ENCODE data around the gene PDXK.

The PDXK gene

GRCh38 chr21:43754948-43755781 lies 36.2 kb downstream of the PDXK start:
- no peak for TF ChIP-seq CTCF (conservative IDR thresholded peaks at IDR 0.05; ENCODE audit: low read depth, low read length)
- DNase-seq (ENCODE audit: low read depth) = no peak
- no peak overlapping the region for H3K4me3 ChIP-seq (ENCODE audit: low read depth, low read length)

- no peak for DNase-seq (ENCODE audit: low read depth)
- H3K4me3 ChIP-seq (ENCODE audit: low read depth, low read length) = no peak overlapping the region
- TF ChIP-seq CTCF (conservative IDR thresholded peaks at IDR 0.05; ENCODE audit: low read depth, low read length) = no peak
Measured at GRCh38 chr21:43755820-43756594, 37.1 kb downstream of the PDXK start.

GRCh38 chr21:43757601-43758000 lies 38.7 kb downstream of the PDXK start:
- DNase-seq (ENCODE audit: low read depth) = peak; percentile 22
- TF ChIP-seq CTCF (conservative IDR thresholded peaks at IDR 0.05; ENCODE audit: low read depth, low read length) = no peak
- H3K4me3 ChIP-seq (ENCODE audit: low read depth, low read length) = no peak overlapping the region

GRCh38 chr21:43758111-43758641 lies 39.2 kb downstream of the PDXK start:
- peak overlapping the region; percentile 51 for H3K4me3 ChIP-seq (ENCODE audit: low read depth, low read length)
- TF ChIP-seq CTCF (conservative IDR thresholded peaks at IDR 0.05; ENCODE audit: low read depth, low read length) = peak; percentile 23
- DNase-seq (ENCODE audit: low read depth) = peak; percentile 89

- TF ChIP-seq CTCF (conservative IDR thresholded peaks at IDR 0.05; ENCODE audit: low read depth, low read length) = no peak
- H3K4me3 ChIP-seq (ENCODE audit: low read depth, low read length) = peak overlapping the region; percentile 51
- DNase-seq (ENCODE audit: low read depth) = peak; percentile 45
Measured at GRCh38 chr21:43758811-43759210, 39.9 kb downstream of the PDXK start.

- TF ChIP-seq CTCF (conservative IDR thresholded peaks at IDR 0.05; ENCODE audit: low read depth, low read length) = no peak
- no peak overlapping the region for H3K4me3 ChIP-seq (ENCODE audit: low read depth, low read length)
- no peak for DNase-seq (ENCODE audit: low read depth)
Measured at GRCh38 chr21:43759651-43760050, 40.7 kb downstream of the PDXK start.
